ENCODE data around the gene DOCK9.

The DOCK9 gene

DNA sequence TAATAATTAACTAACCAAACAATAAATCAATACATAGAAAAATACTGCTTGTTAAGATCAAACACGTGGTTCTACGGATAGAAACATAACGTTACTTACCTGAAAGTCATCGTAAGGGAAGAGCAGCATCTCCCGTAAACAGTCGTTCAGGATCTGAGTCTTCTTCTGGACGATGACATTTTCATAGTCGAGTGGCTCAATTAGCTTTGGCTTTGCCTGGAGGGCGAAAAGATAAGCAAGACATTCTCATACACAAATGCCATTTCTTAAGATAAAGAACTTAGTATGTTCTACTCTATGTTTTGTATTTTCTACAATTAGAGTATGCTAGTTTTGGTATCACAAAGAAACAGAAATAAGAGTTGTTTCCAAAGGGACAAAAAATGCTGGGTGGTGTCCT lies 22.5 kb downstream of the DOCK9 start:
- H3K4me3 ChIP-seq (ENCODE audit: low read depth, low read length): no peak overlapping the region
- no peak for TF ChIP-seq CTCF (IDR thresholded peaks at IDR 0.05; ENCODE audit: low read depth, low read length, missing control alignments)
- no peak for DNase-seq (ENCODE audit: low read depth)

GRCh38 chr13:98954313-98954712 lies 23.6 kb downstream of the DOCK9 start:
- DNase-seq (ENCODE audit: low read depth): no peak
- no peak overlapping the region for H3K4me3 ChIP-seq (ENCODE audit: low read depth, low read length)
- TF ChIP-seq CTCF (IDR thresholded peaks at IDR 0.05; ENCODE audit: low read depth, low read length, missing control alignments): no peak

DNA sequence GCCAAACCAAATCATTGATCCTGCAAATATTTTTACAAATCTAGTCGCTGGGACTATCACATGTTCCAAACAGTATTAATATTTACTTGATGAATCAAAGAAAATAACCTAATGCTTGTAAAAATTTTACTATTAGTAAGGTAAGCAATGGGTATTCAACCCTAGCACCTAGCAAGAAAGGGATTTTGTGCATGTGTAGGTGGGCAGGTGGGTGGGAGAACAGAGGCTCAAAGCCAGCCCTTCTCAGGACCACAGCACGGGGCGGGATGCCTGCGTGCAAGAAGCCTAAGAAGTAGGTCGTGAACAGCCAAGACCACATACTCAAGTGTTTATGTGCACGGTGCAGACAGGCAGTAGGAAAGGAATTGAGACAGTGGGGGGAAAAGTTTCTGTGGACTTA lies 26.6 kb downstream of the DOCK9 start:
- no peak for TF ChIP-seq CTCF (IDR thresholded peaks at IDR 0.05; ENCODE audit: low read depth, low read length, missing control alignments)
- no peak for DNase-seq (ENCODE audit: low read depth)
- H3K4me3 ChIP-seq (ENCODE audit: low read depth, low read length): no peak overlapping the region

DNA sequence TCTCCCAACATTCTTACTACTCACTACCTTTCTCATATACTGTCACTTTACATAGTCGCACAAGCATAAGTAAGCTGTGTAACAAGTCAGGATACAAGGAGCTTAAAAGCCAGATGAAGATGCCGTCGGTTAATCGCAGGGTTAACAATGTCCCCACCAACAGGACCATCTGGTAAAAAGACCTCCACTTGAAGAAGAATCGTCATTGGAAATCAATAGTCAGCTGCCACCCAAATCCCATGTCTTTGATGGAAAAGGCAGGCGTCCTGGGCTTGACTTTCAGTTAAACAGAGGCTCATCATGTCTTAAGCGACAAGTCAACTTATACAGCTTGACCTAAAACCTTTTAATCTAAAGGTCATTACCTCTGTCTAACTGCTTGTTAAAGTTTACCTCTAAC lies 27.2 kb downstream of the DOCK9 start:
- DNase-seq (ENCODE audit: low read depth): no peak
- TF ChIP-seq CTCF (IDR thresholded peaks at IDR 0.05; ENCODE audit: low read depth, low read length, missing control alignments): no peak
- H3K4me3 ChIP-seq (ENCODE audit: low read depth, low read length): no peak overlapping the region

DNA sequence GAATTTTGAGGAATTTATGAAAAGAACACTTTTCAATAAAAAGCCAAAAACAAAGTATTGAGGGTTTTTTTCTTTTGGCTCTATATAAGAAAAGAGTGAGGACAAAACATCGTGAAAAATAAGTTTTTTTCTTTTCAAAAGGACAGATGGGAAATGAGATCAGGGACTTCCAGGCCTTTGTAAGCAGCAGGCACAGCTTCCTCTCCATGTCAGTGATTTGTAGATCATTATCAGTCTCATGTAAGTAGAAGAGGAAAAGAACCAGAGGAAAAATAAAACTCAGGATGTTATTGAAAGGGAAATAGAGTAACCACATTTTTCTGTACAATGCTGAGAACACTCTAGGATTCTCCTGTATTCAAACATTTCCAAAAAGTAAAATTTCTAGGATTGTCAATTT lies 29.9 kb downstream of the DOCK9 start:
- no peak for TF ChIP-seq CTCF (IDR thresholded peaks at IDR 0.05; ENCODE audit: low read depth, low read length, missing control alignments)
- no peak overlapping the region for H3K4me3 ChIP-seq (ENCODE audit: low read depth, low read length)
- DNase-seq (ENCODE audit: low read depth): no peak

DNA sequence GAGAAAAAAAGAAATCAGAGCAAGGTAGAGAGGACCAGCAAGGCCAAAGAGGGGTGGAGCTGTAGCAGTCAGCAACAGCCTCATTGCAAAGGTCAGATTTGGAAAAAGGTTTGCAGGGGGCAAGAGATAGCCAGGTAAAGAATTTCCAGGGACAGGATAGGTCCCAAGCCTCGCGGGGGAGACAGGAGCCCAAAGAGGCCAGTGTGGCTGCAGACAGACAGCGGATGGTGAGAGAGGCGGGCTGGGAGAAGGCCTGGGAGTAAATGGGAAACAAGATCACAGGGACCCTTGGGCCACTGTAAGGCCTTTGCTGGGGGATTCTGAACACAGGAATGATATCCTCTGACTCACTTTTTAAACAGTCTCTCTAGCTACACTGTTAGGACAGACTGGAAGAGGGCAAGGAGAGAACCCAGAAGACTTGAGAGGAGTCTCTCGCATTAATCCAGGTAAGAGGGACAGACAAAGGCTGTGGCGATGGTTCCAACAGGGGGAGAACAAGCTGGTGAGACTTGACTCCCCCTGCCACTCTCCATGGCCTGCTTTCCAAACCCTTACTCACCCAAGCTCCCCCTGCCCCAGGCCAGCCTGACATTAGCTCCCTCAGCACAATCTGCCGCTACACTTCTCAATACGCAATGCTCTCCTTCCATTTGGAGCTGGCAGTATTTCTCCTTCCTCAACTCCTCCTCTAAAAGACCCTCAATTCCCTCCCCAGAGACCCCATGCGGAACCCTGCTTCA lies 31.8 kb downstream of the DOCK9 start:
- no peak for DNase-seq (ENCODE audit: low read depth)
- no peak overlapping the region for H3K4me3 ChIP-seq (ENCODE audit: low read depth, low read length)
- TF ChIP-seq CTCF (IDR thresholded peaks at IDR 0.05; ENCODE audit: low read depth, low read length, missing control alignments): no peak

- no peak for DNase-seq (ENCODE audit: low read depth)
- no peak overlapping the region for H3K4me3 ChIP-seq (ENCODE audit: low read depth, low read length)
- no peak for TF ChIP-seq CTCF (IDR thresholded peaks at IDR 0.05; ENCODE audit: low read depth, low read length, missing control alignments)
Measured at GRCh38 chr13:98944336-98944735, 33.5 kb downstream of the DOCK9 start.
